PC-3 (cell line): ENCODE data around the gene NUBPL.

Experiments used
- EZH2 ChIP-seq: fragments of 300-600 bp; sonication (generic); IDR thresholded peaks from one replicate; pipeline ENCODE4 v1.6.1; 2017; ENCODE audit warnings: antibody characterized with exemption, mild to moderate bottlenecking, low read length; ENCODE audit not compliant: unreplicated experiment
- EZH2phosphoT487 ChIP-seq: fragments of 300-600 bp; sonication (generic); IDR thresholded peaks from 2 replicates; pipeline ENCODE4 v1.6.1; 2018; ENCODE audit warnings: mild to moderate bottlenecking, antibody characterized with exemption, low read length, borderline replicate concordance
- TF ChIP-seq, protein P1 (sequence below): fragments of 300-600 bp; sonication (generic); conservative IDR thresholded peaks from 2 replicates; pipeline ENCODE4 v1.5.1; 2017; ENCODE audit warnings: antibody characterized with exemption, low read depth, mild to moderate bottlenecking, low read length

- TF ChIP-seq, protein P1, sequence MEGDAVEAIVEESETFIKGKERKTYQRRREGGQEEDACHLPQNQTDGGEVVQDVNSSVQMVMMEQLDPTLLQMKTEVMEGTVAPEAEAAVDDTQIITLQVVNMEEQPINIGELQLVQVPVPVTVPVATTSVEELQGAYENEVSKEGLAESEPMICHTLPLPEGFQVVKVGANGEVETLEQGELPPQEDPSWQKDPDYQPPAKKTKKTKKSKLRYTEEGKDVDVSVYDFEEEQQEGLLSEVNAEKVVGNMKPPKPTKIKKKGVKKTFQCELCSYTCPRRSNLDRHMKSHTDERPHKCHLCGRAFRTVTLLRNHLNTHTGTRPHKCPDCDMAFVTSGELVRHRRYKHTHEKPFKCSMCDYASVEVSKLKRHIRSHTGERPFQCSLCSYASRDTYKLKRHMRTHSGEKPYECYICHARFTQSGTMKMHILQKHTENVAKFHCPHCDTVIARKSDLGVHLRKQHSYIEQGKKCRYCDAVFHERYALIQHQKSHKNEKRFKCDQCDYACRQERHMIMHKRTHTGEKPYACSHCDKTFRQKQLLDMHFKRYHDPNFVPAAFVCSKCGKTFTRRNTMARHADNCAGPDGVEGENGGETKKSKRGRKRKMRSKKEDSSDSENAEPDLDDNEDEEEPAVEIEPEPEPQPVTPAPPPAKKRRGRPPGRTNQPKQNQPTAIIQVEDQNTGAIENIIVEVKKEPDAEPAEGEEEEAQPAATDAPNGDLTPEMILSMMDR: no peak
- TF ChIP-seq EZH2 (no peak), EZH2phosphoT487 (no peak)
Observed at GRCh38 chr14:31668348-31668747, 107.1 kb downstream of the NUBPL start.
